HG02623 (cell line): Measurements from ENCODE around the gene HIGD1A.

Source experiments
- ATAC-seq: cut with Tn5 transposase; IDR thresholded peaks from one replicate; pipeline ENCODE4 v1.9.1; 2021; ENCODE audit warnings: moderate library complexity; ENCODE audit not compliant: unreplicated experiment

The HIGD1A gene

DNA sequence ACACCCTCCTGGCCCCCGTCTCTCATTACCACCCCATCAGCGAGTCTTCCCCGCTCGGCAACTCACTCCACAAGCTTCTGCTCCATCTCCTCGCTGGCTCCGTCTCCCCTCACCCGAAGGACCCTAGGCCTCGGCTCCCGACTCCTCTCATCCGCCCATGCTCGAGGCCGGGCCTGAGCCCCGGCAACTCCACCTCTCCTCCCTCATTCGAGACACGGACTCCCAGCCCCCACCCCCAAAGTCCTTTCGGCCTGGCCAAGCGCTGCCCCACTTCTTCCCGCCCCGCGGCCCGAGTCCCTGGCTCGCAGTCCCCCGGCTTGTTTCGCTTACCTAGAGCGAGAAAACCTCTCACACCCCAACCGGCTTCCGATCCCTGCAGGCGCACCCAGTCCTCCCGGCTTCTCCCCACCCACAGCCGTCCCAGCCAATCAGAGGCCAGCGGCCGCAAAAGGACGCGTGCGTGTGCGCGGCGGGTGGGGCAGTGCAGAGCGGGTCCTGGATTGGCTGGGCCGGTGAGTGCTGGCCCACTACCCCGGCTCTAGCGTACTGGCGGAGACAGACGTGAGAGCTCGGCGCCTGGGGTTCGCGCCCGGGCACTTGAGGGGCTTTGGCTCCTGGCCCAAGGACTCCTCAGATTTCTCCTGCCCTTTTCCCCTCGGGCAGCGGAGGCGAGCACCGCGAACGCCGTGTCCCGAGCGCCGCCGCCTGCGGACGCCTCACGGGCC, at the start of gene HIGD1A:
HIGD1A (minus strand) TSS at position 385 of the 725 bp plus-strand sequence. CDS start 10,237 bp downstream, outside the sequence.
- ATAC-seq: peak; percentile 99

DNA sequence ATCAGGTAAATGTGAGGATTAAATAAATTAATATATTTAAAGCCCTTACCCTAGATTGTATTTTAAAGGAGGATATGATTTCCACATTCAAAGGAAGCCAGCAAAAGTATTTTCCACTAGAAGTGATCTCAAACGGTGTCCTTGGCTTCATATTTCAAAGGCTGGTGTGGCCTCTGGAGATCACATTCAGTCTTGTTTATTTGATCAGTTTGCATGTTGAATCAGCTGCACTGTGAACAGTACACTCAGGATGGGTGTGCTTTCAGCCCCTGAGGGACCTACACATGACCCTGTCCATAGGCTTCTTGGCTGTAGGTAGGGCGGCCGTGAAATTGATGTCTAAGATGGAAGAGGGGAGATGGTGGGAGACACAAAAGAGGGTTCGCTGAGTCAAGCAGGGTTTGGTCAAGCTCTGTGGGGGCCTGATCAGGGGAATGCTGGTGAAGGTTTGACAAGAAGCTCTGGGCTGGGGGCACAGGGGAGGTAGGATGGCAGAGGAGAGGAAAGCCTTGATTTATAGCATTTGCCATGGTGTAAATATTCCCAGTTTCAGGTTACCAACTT, 49.5 kb upstream of the HIGD1A start:
- ATAC-seq: no peak

DNA sequence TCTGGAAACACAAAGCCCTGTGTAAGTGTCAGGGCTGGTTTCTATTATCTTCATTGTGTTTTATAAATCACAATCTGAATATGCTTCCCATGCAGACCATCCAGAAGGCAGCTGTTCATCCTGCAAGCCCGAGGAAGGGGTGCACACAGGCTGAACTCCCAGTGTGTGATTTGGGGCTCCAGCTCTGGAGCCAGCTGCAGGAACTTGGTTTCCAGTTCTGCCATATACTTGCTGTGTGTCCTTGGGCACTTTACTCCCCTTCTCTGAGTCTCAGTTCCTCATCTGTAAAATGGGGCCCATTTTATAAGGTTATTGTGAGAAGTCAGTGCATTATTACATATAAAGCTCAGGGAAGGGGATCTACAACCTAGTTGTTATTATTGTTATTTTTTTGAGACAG, 48.8 kb upstream of the HIGD1A start:
- no peak for ATAC-seq

- ATAC-seq: no peak
Measured at GRCh38 chr3:42852441-42852840, 48.2 kb upstream of the HIGD1A start.

DNA sequence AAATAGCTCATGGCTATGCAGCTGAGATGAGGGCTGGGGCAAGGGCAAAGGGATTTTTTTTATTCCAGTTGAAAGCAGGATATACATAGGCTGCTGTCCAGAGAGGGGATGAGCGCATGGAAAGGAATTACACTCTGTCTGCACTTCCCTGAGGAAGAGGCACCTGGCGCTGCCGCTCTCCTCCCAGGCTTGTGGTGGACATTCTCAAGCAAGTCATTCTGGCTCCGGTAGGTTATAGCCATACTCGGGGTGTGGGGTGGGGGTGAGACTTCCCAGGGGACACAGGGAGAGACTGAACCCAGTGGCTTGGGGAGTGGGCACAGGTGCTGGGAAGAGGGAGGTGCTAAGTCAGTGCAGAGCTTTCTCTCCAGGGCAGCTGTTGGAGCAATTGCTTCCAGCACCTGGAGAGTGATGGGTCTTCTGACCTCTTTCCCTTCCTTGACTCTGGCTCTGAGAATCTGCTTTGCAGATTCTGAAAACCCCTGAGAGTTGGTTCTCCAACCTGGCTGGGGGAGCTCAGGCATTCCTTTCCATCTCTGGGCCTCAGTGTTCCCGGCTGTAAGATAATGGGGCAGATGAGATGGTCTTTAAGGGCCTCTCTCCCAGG, 47.0 kb upstream of the HIGD1A start:
- ATAC-seq: no peak

DNA sequence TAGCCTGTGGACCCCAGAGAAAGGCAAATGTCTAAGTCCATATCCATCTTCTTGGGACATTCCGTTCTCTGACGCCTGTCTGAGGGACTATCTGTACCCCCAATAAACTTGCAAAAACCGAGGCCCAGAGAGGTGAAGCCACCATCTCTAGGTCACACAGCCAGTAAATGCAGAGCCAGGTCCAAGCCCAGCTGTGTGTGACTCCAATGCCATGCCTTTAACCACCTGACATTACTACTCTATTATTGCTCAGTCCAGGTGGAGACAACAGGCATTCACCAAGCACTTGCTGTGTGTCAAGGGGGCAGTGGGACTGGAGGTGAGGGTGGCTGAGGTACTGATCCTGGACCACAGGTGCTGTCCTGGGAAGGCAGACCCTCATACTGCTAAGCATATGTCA, 46.0 kb upstream of the HIGD1A start:
- no peak for ATAC-seq

DNA sequence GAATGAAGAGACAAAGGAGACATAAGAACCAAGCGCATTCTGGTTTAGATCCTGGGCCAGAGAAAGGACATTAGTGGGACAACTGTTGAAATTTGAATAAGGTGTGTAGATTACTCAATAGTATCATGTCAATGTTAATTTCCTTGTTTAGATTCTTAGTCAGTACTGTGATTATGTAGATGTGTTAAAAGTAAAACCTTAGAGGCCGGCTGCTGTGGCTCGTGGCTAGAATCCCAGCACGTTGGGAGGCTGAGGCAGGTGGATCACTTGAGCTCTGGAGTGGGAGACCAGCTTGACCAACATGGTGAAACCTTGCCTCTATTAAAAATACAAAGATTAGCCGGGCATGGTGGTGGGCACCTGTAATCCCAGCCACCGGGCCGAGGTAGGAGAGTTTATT, 44.7 kb upstream of the HIGD1A start:
- ATAC-seq: no peak

- no peak for ATAC-seq
Measured at GRCh38 chr3:42847731-42848130, 43.4 kb upstream of the HIGD1A start.

GRCh38 chr3:42846685-42847522, 42.6 kb upstream of the HIGD1A start:
- peak; percentile 55 for ATAC-seq

GRCh38 chr3:42844815-42845214, 40.5 kb upstream of the HIGD1A start:
- no peak for ATAC-seq

DNA sequence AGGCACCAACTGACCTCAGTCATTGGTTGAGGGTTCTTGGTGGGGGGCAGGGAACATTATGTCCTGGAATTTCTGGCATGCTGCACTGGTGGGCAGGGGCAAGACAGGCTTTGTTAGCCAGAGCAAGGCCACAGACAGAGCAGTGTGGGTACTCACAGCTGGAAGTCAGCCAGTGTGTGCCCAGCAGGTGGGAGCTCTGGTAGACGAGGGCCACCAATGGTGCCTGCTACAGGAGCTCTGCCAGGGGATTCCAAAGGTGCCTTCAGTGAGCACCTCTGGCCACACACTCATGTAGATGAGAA, 40.1 kb upstream of the HIGD1A start:
- ATAC-seq: no peak

DNA sequence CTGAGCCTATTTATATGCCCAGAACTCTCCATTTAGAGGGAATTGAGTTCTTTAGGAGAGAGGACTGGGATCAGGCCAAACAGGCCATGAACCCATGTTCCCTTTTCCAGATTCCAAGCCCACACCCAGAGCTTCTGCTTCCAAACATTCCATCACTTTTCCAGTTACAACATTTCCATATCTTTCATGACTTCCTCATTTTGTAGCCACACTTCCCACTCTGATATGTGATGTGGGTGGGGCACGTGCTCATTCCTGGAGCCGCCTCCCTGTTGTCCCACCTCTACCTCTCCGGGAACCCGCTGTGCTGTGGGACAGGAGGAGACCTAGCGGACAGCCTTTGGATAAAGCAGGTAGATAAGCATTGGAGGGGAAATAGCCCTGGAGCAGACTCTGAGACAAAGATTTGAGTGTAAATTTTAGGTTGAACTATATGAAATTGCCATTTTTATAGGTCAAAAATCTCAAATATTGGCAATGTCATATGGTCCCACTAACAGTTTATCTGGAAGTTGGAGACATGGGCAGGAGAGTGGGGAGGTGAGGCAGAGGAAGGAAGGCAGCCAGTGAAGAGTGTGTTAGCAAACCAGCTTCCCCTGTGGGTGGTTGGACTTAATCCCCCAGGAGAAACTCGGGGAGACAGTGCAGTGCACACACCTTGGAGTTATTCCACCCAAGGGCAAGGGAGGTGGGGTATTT, 39.6 kb upstream of the HIGD1A start:
- ATAC-seq: no peak

- ATAC-seq: no peak
Measured at GRCh38 chr3:42841332-42841731, 37.0 kb upstream of the HIGD1A start.

DNA sequence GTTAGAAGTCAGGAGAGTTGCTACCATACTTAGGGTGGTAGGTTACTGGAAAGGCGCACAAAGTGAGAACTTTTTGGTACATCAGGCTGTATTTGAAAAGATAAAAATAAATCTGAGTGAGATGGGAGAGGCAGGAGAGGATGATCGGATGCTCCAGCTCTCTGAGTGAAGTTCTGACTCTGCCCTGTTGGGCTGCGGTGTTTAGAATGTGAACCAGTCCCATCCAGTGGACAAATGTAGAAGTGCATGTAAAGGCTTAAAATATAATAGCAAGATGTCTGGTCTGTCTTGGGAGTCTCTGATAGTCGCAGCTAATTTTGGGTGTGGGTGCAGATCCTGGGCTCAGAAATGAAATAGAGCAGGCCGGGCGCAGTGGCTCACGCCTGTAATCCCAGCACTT, 35.3 kb upstream of the HIGD1A start:
- ATAC-seq: peak; percentile 99

GRCh38 chr3:42838571-42838970, 34.3 kb upstream of the HIGD1A start:
- no peak for ATAC-seq

DNA sequence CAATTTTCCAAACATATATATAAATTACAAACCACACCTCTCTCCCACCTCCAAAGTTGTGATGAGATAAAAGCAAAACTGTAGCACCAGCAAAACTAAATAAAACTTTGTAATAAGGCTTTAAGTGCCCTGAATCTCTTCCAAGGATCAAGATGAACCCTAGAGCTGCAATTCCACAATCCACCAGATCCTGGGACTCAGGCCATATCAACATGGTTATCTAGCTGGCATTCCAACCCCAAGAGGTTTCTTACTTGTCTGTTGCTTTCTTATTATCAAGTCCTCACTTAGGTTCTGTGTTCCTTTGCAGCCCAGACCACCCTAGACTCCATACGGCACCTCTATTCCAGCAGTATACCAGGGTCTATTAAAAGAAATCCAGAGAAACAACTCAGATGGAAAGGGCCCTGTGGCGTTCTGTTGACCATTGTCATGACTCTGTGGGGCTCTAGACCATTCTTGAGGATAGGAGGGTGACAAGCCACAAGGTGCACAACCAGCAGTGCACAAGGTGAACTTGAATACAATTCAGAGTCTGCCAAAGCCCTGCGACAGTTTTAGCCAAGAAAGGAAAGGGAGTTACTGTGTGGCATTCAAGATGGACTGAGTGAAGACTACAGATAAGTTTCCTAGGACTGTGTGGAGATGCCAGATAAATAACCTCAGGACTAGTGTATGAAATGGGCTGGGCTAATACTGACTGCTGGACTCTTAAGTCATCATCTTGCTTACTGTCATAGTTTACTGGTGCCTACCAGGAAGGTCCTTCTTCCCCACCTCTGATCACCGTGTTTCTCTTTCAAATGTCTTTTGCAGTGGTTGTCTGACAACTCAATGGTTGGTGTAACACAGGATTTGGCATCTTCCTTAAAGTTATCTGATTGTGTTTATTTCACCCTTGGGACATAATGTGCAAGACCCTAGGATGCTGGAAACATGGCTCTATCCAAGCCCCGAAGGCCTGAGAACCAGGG, 32.1 kb upstream of the HIGD1A start:
- ATAC-seq: no peak

- no peak for ATAC-seq
Measured at GRCh38 chr3:42831321-42831713, 27.0 kb upstream of the HIGD1A start.

DNA sequence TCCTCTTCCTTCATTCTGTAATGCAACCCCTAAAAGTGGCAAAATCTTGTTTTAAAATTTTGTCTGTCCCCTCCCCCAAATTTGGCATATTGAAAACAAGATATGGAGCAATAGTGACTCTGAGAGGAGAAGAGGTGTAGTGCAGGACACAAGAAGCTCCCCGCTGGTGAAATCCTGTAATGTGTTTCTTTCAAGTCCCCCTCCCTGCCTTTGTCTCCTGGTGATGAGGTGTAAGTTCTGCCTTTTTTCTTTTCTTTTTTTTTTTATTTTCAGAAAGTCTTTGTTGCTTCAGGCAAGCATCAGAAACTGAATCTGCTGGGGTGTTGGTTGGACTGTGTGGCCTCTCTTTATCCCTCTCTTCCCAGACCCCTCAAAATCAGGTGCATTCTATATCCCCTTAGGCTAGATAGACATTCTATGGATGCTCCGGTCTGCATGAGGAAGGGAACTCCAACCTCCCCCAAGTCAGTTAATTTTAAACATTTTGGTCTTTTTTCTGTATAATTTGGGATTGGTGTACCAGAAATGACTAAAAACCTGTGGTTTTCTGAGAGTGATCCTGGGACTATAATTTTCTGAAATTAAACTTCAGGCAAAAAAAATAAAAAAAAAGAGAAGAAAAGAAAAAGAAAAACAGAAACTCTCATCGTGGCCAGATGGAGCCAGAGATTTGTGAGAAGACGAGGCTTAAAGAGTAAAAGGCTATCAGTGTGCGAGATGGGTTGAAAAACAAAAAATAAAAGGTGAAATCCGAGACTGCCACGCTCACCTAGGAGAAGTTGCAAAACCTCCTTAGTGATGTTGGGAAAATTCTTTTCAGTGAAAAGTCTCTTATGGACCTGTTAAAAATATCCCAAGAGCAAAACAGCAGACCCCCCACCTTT, 26.4 kb upstream of the HIGD1A start:
- ATAC-seq: no peak
